HepG2 (cell line): ENCODE data around the gene KCTD13. TPM values are rescaled to one million over a fixed set of nuclear protein-coding genes. Genes with fewer than 3 reads are reported as not detected.

Experiments
- KAT7 ChIP-seq: IDR thresholded peaks from 2 replicates; pipeline ENCODE4 v1.6.1; 2018; ENCODE audit warnings: borderline replicate concordance, missing compliant biosample characterization
- MXD4 ChIP-seq: IDR thresholded peaks from 2 replicates; pipeline ENCODE4 v1.6.1; 2016; ENCODE audit warnings: mild to moderate bottlenecking, missing biosample characterization, missing genetic modification reagents
- RCOR2 ChIP-seq: IDR thresholded peaks from 2 replicates; pipeline ENCODE4 v1.6.1; 2016; ENCODE audit warnings: missing biosample characterization, missing genetic modification reagents
- ZC3H4 ChIP-seq: sonication (generic); formaldehyde crosslinking; IDR thresholded peaks from 2 replicates; pipeline ENCODE4 v1.4.0; 2020; ENCODE audit warnings: missing genetic modification reagents, borderline replicate concordance
- ZNF484 ChIP-seq: sonication (generic); formaldehyde crosslinking; IDR thresholded peaks from 2 replicates; pipeline ENCODE4 v1.5.1; 2020; ENCODE audit warnings: mild to moderate bottlenecking, low read depth, missing genetic modification reagents, borderline replicate concordance
- ZNF577 ChIP-seq: sonication (generic); formaldehyde crosslinking; IDR thresholded peaks from 2 replicates; pipeline ENCODE4 v1.4.0; 2020; ENCODE audit warnings: mild to moderate bottlenecking, low read depth, missing genetic modification reagents, borderline replicate concordance
- ZNF768 ChIP-seq: sonication (generic); formaldehyde crosslinking; IDR thresholded peaks from 2 replicates; pipeline ENCODE4 v1.4.0; 2020; ENCODE audit warnings: missing genetic modification reagents
- polyA plus RNA-seq, 8 experiments: library from polyadenylated mRNA; depleted of rRNA in 3 of 8; stranded (reverse) in 7 of 8; unstranded in 1 of 8; fragments of >200 nt; fragmentation: Illumina TruSeq in 4 of 8; extraction: Trizol in 4 of 8; gene quantifications; 2 replicates each; pipeline versions ENCODE4 v1.2.1 to v1.2.3, GENCODE V29; 2011 to 2016; ENCODE audit warnings: low read depth in 4 of 8, missing spikeins in 1 of 8, mixed read lengths in 1 of 8; ENCODE audit not compliant: insufficient read depth in 1 of 8
- total RNA-seq, 5 experiments: library from RNA; depleted of rRNA; stranded (reverse); fragments of >200 nt; fragmentation: Illumina TruSeq; extraction: Trizol; gene quantifications; 2 replicates each; pipeline ENCODE4 v1.2.3, GENCODE V29; 2016; ENCODE audit warnings: low read depth in 1 of 5
- TF ChIP-seq, protein P1 (sequence below): sonication (generic); formaldehyde crosslinking; IDR thresholded peaks from 2 replicates; pipeline ENCODE4 v1.4.0; 2020; ENCODE audit warnings: mild to moderate bottlenecking, missing genetic modification reagents
- TF ChIP-seq, protein P2 (sequence below), 2 experiments: sonication (generic) in 1 of 2; formaldehyde crosslinking in 1 of 2; IDR thresholded peaks; 2 replicates each; pipeline versions ENCODE4 v1.4.0 to v1.6.1; 2016 to 2020; ENCODE audit warnings: borderline replicate concordance in 1 of 2, low read depth in 1 of 2, mild to moderate bottlenecking in 1 of 2, missing genetic modification reagents in 1 of 2
- TF ChIP-seq, protein P3 (sequence below): sonication (generic); formaldehyde crosslinking; IDR thresholded peaks from 2 replicates; pipeline ENCODE4 v1.9.0; 2021; ENCODE audit warnings: missing genetic modification reagents, mild to moderate bottlenecking, borderline replicate concordance
- TF ChIP-seq, protein P4 (sequence below): sonication (generic); formaldehyde crosslinking; IDR thresholded peaks from 2 replicates; pipeline ENCODE4 v1.8.0; 2022; ENCODE audit warnings: mild to moderate bottlenecking, missing genetic modification reagents, borderline replicate concordance
- TF ChIP-seq, protein P5 (sequence below): IDR thresholded peaks from 2 replicates; pipeline ENCODE4 v1.6.1; 2018; ENCODE audit warnings: missing genetic modification reagents, mild to moderate bottlenecking, missing compliant biosample characterization
- TF ChIP-seq, protein P6 (sequence below): sonication (generic); formaldehyde crosslinking; IDR thresholded peaks from 2 replicates; pipeline ENCODE4 v1.5.1; 2020; ENCODE audit warnings: missing genetic modification reagents, mild to moderate bottlenecking, borderline replicate concordance

Gene KCTD13
- total and polyA plus RNA-seq, 2 of the 13 experiments (the other 11 are each of a cell fraction or from before 2014, with no cell fraction given), result 6.3 to 14.7 TPM

DNA sequence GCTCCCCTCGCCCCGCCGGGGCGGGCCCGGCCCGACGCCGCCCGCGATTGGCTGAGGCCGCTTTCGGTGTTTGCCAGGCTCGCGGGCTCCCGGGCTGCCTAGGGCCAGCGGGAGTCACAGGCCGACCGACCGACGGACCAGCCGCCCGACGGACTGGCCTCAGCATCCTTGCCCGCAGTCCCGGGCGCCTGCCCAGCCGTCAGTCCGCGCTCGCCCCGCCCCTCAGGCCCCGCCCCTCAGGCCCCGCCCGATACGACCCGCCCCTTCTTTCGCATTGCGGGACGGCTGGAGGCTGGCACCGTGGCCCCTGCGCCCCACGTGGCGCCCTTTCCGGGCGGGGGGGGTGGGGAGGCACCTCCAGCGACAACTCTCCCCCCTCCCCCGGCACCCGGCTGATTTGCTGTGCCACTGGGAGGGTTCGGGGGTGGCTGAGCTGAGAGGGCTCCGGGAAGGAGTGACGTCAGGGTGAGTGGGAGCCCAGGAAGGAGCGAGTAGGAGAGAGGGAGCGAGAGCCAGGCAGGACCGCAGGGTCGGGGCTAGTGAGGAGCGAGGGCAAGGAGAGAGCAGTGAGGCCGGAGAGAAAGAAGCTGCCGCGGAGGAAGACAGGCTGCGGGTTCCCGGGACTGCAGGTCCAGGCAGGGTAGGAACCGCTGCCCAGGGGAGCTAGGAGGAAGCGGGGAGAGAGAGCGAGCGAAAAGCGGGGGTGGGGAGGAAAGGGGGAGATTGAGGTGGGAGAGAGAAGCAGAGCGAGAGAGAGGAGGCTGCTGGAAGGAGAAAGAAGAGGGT is 25.7 kb downstream of the KCTD13 start, which contains the start of gene ASPHD1 (continued):
- TF ChIP-seq, protein P1, sequence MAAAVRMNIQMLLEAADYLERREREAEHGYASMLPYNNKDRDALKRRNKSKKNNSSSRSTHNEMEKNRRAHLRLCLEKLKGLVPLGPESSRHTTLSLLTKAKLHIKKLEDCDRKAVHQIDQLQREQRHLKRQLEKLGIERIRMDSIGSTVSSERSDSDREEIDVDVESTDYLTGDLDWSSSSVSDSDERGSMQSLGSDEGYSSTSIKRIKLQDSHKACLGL, result peak; percentile 88
- TF ChIP-seq ZC3H4 (CRISPR knock-in tag) (no peak), RCOR2 (CRISPR knock-in tag) (0 out of 2 replicates have a peak, but pooled peaks have one; percentile 24), ZNF577 (CRISPR knock-in tag) (no peak), MXD4 (no peak; the same call in 1 of the 2 replicates), ZNF768 (CRISPR knock-in tag) (no peak), KAT7 (CRISPR knock-in tag) (no peak), ZNF484 (CRISPR knock-in tag) (0 out of 2 replicates have a peak, but pooled peaks have one; percentile 92)
- TF ChIP-seq, protein P2, sequence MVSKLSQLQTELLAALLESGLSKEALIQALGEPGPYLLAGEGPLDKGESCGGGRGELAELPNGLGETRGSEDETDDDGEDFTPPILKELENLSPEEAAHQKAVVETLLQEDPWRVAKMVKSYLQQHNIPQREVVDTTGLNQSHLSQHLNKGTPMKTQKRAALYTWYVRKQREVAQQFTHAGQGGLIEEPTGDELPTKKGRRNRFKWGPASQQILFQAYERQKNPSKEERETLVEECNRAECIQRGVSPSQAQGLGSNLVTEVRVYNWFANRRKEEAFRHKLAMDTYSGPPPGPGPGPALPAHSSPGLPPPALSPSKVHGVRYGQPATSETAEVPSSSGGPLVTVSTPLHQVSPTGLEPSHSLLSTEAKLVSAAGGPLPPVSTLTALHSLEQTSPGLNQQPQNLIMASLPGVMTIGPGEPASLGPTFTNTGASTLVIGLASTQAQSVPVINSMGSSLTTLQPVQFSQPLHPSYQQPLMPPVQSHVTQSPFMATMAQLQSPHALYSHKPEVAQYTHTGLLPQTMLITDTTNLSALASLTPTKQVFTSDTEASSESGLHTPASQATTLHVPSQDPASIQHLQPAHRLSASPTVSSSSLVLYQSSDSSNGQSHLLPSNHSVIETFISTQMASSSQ (IDR thresholded peaks at IDR 0.05; ENCODE audit: low read depth), result no peak
- TF ChIP-seq, protein P2 (CRISPR knock-in tag; IDR thresholded peaks at IDR 0.05; ENCODE audit: borderline replicate concordance), result peak; percentile 14; the same call in 1 of the 2 replicates
- TF ChIP-seq, protein P3, sequence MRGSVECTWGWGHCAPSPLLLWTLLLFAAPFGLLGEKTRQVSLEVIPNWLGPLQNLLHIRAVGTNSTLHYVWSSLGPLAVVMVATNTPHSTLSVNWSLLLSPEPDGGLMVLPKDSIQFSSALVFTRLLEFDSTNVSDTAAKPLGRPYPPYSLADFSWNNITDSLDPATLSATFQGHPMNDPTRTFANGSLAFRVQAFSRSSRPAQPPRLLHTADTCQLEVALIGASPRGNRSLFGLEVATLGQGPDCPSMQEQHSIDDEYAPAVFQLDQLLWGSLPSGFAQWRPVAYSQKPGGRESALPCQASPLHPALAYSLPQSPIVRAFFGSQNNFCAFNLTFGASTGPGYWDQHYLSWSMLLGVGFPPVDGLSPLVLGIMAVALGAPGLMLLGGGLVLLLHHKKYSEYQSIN (CRISPR knock-in tag), result no peak
- TF ChIP-seq, protein P4, sequence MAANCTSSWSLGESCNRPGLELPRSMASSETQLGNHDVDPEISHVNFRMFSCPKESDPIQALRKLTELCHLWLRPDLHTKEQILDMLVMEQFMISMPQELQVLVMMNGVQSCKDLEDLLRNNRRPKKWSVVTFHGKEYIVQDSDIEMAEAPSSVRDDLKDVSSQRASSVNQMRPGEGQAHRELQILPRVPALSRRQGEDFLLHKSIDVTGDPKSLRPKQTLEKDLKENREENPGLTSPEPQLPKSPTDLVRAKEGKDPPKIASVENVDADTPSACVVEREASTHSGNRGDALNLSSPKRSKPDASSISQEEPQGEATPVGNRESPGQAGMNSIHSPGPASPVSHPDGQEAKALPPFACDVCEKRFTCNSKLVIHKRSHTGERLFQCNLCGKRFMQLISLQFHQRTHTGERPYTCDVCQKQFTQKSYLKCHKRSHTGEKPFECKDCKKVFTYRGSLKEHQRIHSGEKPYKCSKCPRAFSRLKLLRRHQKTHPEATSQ (CRISPR knock-in tag), result peak; percentile 57
- TF ChIP-seq, protein P5, sequence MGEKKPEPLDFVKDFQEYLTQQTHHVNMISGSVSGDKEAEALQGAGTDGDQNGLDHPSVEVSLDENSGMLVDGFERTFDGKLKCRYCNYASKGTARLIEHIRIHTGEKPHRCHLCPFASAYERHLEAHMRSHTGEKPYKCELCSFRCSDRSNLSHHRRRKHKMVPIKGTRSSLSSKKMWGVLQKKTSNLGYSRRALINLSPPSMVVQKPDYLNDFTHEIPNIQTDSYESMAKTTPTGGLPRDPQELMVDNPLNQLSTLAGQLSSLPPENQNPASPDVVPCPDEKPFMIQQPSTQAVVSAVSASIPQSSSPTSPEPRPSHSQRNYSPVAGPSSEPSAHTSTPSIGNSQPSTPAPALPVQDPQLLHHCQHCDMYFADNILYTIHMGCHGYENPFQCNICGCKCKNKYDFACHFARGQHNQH, result no peak
- TF ChIP-seq, protein P6, sequence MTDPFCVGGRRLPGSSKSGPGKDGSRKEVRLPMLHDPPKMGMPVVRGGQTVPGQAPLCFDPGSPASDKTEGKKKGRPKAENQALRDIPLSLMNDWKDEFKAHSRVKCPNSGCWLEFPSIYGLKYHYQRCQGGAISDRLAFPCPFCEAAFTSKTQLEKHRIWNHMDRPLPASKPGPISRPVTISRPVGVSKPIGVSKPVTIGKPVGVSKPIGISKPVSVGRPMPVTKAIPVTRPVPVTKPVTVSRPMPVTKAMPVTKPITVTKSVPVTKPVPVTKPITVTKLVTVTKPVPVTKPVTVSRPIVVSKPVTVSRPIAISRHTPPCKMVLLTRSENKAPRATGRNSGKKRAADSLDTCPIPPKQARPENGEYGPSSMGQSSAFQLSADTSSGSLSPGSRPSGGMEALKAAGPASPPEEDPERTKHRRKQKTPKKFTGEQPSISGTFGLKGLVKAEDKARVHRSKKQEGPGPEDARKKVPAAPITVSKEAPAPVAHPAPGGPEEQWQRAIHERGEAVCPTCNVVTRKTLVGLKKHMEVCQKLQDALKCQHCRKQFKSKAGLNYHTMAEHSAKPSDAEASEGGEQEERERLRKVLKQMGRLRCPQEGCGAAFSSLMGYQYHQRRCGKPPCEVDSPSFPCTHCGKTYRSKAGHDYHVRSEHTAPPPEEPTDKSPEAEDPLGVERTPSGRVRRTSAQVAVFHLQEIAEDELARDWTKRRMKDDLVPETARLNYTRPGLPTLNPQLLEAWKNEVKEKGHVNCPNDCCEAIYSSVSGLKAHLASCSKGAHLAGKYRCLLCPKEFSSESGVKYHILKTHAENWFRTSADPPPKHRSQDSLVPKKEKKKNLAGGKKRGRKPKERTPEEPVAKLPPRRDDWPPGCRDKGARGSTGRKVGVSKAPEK (CRISPR knock-in tag), result 0 out of 2 replicates have a peak, but pooled peaks have one; percentile 73
